ENCODE data around the gene SERP1.
"Not testable (repeated sequence)": the region's sequence is repeated elsewhere in the genome, so short reads cannot be mapped to it uniquely, and the experiment has no call there.

Gene SERP1

DNA sequence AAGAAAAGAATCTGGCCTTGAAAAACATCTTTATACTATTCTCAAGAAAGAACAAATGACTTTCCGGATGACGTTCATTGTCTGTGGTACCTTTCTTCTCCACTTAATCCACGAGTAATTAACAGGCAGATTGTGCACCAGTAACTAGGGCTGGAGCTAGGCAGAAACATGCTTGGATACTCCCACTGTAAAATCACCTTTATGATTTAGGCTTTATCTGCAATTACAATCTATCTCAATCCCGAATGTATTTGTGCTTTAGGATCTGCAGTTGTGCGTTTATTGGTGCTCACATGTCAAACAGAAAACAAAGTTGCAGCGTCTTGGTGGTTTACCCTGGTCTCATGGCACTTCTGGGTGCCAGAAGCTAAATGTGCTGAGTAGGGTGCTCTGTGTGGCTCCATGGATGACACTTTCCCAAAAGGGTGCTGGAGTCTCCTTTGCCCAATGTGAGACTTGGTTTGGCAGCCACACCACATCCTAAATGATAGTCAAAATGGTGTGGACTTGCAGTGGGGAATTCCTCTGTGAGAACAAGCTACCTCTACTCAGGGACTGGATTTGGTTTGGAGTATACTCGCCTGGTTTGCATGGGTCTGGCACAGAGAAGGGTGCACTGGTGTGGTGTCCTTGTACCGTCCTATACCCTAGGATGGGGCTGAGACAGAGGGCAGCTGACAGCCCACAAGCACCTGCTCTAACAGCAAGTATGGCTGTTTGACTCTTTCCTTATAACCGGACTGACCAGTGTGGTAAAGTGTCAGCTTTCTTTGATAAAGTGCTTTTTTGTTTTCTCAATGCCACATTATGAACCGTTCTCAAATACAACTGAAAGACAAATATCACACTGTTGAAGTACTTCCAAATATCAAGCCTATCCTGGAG, 7.7 kb downstream of the SERP1 start:
- no peak for DNase-seq

DNA sequence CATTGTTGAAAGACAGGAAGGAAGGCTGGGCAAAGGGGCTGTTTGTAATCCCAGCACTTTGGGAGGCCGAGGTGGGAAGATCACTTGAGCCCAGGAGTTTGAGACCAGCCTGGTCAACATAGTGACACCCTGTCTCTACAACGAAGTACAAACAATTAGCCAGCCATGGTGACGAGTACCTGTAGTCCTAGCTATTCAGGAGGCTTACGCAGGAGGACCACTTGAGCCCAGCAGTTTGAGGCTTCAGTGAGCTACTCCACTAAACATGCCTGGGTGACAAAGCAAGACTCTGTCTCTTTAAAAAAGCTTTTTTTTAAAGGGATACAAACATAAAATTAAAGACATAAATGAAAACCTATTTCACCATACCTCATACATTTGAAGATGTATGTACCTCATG, 11.1 kb downstream of the SERP1 start:
- no peak for DNase-seq

DNA sequence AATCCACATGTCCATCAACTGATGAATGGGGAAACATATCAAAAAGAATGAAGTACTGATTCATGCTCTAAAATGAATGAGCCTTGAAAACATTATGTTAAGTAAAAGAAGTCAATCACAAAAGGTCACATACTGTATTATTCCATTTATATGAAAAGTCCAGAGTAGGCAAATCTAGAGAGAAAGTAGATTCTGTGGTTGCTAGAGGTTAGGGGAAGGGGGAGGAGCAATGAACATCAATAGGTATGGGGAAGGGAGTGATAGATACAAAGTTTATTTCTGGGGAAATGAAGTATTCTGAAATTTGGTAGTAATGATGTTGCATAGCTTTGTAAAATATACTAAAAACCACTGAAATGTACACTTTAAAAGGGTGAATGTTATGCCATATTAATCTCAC, 14.5 kb downstream of the SERP1 start:
- DNase-seq: no peak

DNA sequence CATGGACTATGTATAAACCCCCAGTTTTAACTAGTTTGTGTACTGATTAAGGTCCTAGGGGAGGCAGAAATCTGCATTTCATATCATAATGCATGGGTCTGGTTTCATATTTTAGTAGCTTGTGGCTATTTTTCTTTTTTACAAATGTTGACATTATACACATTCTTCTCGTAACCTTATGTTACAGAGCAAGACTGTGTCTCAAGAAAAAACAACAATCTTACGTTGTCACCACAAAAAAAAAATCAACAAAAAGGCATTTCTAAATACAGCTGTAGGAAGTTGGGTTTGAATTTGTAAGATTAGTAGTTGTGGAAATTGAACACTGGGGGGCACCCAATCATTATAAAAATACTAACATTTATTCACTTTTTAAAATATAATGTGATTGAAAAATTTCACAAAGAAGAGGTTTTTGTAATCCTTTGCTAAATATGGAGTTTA, 17.9 kb downstream of the SERP1 start:
- DNase-seq: peak; percentile 27

DNA sequence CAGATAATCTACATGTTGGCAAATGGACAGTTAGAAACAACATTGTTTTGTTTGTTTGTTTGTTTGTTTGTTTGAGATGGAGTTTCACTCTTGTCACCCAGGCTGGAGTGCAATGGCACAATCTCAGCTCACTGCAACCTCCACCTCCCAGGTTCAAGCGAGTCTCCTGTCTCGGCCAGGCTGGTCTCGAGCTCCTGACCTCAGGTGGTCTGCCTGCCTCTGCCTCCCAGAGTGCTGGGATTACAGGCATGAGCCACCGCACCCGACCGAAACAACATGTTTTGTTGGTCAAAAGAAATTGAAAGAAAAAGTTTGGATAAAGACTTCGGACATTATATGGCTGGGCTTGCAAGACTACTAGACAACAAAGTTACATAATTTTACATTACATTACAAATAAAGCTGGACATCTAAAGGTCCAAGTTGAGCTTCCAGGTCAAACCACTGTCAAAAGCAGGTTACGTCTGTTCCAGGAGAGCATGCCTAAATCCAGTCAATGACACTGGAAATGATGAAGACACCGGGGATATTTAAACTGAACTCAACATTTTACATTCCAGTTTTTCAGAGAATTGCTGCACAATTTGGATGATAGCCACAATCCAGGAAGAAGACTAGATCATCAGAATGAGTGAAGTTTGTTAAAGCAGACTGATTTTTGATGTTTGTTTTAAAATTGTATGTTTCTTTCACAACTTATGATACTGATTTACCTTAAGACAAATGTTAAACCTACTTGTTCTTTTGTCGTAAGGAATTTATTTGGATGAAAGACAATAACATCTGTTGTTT, 18.6 kb downstream of the SERP1 start:
- no peak for DNase-seq

DNA sequence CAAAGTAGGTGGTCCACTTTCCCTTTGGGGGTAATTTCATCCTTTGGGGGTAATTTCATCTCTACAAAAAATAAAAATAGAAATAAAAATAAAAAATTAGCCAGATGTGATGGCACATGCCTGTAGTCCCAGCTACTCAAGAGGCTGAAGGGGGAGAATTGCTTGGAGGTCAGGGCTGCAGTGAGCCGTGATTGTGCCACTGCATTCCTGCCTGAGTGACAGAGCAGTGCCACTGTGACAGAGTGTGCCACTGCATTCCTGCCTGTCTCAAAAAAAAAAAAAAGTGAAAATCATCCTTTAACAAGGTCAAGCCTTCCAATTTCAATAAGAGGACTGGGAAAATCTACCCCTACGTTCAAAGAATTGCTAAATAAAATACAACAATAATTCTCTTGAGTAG, 22.8 kb downstream of the SERP1 start:
- no peak for DNase-seq

DNA sequence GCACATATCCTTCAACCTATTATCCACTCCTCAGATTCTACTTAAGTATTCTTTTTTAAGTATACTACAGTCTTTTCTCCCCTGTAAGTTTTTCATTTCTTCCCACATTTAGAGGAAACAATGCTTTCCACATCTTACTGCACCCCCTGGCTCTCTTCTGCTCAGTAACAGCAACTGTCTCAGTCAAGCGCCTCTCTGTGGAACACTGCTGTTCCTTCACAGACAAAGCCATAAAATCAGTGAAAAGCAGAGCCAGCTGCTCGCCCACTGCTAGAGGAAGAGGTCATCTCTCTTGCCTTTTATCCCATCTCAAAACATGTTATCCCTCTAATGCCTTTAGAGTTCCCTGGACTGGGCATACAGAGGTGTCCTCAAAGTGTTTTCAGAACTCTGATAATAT, 24.8 kb downstream of the SERP1 start:
- DNase-seq: no peak

DNA sequence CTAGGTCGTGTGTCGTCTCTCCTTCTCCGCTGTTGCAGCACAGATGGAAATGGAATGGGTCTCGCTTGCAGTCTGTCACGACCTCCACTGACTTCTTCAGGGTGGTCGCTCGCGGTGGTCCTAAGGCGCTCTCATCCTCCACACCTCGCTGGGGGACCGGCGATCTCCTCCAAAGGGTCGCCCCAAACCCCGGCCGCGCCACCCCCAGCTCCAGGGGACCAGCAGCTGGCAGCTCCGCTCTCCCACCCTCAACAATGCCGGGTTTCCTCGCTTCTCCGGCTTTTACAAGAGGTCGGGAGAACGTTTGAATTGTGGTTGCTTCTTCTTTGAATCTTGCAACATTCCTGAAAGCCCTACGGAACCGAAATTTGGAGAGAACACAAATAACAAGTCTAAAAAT, 25.9 kb downstream of the SERP1 start:
- no peak for DNase-seq

DNA sequence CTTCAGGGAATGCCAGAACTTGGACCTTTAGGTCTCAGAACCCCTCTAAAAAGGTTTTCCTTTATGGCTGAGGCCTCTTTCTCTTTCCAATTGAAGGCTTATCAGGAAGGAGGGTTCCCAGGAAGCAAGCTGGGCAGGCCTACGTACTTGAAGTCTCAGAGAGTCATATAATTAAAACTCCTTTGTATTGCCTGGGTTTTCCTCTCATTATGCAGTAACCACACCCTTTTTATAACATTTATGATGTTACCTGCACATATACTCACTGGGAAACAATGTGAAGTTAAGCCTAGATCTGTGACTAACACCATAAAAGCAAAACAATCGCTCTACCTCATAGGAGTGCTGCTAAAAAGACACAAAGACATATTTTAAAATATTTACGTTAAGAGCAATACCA, 27.3 kb downstream of the SERP1 start:
- no peak for DNase-seq

DNA sequence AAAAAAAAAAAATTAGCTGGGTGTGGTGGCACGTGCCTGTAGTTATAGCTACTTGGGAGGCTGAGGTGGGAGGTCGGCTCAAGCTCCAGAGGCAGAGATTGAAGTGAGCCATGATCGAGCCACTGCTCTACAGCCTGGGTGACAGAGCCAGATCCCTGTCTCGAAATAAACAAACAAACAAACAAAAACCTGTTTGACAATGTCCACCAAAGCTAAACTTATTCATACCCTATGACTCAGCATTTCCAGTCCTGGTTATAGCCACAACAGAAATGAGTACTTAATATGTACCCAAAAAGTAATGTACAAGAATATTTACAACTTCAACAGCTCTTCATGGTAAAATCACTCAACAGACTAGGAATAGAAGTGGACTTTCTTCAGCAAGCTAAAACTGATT, 31.1 kb downstream of the SERP1 start:
- DNase-seq: no peak

DNA sequence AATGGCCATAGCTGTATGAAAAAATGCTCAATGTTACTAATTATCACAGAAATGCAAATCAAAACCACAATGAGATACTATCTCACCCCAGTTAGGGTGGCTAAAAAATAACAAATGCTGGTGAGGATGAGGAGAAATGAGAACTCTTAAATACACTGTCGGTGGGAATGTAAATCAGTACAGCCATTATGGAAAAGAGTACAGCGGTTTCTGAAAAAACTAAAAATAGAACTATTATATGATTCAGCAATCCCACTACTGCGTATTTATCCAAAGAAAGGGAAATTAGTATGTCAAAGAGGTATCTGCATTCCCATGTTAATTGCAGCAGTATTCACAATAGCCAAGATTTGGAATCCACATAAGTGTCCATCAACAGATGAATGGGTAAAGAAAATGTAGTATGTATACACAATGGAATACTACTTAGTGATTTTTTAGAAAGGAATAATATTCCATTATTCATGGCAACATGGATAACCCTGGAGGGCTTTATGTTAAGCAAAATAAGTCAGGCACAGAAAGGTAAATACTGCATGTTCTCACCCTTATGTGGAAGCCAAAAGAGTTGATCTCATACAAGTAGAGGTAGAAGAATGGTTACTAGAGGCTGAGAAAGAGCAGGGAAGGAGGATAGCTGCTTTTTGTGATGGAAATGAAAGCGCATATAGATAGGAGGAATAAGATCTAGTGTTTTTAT, 35.0 kb downstream of the SERP1 start:
- no peak for DNase-seq

DNA sequence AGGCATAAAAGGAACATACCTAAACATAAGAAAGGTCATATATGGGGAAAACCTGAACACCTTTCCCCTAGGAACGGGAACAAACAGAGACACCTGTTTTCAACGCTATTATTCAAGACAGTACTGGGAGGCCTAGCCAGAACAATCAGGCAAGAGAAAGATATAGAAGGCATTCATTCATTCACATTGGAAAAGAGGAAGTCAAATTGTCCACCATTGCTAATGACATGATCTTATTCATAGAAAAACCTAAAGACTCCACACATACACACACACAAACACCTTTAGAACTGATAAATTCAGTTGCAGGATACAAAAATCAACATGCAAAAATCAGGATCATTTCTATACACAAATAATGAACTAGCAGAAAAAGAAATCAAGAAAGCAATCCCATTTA, 36.5 kb downstream of the SERP1 start:
- DNase-seq: no peak

DNA sequence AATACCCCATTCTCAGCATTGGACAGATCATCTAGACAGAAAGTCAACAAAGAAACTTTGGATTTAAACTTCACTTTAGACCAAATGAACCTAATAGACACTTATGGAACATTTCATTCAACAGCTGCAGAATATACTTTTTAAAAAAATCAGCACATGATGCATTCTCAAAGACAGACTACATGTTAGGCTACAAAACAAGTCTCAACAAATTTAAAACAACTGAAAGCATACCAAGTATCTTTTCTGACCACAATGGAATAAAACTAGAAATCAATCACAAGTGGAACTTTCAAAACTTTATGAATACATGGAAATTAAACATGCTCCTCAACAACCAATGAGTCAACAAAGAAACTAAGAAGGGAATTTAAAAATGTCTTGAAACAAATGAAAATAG, 37.9 kb downstream of the SERP1 start:
- DNase-seq: no peak

DNA sequence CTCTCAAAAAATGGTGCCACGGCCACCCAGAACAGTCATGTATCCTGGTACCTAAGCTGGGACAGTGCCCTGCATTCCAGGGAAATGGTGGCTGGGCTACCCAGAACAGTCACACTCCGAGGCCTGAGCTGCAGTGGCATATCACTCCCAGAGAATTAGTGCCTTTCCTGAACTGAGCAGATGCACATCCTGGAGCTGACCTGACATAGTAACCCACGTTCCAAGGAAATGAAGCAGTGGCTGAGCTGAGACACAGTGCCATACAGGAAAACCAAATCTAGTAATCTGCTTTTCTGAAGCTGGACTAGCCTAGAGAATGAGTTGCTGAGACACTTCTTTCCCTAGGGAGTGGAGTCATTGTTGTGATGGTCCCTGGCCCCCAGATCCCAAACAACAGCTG, 41.8 kb downstream of the SERP1 start:
- DNase-seq: no peak

DNA sequence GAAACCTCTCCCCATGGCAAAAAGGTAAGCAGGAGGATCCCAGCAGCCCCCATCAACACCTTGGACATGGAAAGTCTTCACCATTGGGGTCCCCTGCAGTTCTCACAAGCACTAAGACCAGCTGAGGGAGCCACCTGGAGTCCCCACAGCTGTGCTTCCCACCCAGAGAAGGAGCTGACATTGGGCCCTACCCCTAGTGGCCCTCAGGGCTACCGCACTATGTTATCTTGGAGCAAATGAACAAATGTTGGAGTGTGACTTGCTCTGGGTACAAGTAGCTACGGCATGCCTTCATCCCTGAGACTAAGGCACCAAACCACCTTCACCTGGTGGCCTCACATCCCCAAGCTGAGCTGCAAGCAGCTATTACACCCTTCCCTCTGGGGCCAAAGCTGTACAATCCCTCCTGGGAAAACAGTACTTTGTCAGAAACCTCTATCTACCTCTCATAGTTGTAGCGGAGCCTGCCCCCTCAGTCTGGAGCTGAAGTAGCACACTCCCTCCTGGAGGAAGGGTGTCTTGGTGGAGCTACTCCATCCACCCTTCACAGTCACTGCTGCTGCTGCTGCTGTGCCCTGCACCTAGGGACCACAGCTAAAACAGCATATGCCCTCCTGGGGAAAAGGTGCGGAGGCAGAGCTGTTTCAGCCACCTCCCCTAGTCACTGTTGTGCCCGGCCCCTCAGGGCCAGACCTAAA, 42.7 kb downstream of the SERP1 start:
- no peak for DNase-seq

DNA sequence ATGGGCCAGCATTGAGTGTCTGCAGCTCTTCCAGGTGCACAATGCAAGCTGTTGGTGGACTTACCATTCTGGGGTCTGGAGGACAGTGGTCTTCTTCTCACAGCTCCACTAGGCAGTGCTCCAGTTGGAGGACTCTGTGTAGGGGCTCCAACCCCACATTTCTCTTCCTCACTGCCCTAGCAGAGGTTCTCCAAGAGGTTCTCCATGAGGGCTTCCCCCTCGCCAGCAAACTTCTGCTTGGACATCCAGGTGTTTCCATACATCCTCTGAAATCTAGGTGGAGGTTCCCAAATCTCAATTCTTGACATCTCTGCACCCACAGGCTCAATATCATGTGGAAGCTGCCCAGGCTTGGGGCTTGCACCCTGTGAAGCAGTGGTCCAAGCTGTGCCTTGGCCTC, 45.3 kb downstream of the SERP1 start:
- DNase-seq: not testable (repeated sequence)

DNA sequence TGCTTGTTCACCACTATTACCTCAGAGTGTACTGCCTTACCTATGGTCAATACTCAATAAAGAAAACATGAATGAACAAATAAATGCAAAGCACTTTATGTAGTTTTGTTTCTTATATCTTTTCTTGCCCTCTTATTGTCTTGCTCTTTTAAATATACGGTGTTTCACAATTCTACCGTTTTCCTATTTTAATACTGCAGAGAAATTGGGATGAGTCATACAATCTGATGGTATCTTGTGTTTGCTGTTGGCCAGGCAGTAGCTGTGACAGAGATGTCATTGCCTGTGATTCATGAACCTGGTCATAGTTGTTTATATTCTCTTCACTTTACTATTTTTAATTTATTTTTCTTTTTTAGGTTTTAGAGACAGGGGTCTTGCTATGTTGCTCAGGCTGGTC, 48.3 kb downstream of the SERP1 start:
- DNase-seq: no peak

DNA sequence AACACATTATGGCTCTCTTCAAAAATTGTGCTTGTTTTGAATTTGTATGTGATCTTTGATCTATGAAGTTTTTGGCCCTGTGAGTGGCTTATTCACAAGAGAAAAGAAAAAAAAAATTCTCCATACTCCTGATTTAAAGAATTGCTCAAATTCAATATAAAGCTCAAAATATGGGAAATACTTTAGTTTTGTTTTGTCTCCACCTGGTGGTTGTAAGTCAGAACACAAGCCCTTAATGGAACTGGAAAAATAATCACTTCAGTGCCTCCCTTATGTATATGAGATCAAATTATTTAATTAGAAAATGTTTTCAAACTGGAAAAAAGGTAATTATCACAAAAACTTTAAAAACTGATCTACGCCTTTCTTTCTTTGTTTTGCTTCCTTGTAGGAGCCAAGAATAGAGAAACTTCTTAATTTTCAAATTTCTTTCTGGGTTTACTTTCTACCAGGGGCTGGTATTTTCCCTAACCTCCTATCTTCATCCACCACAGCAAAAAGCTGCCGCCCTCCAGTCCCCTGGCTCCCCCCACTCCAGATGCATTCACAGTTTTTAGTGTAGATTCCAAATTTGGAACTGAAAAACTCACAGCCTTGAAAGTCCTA, 50.6 kb downstream of the SERP1 start:
- DNase-seq: peak; percentile 65

DNA sequence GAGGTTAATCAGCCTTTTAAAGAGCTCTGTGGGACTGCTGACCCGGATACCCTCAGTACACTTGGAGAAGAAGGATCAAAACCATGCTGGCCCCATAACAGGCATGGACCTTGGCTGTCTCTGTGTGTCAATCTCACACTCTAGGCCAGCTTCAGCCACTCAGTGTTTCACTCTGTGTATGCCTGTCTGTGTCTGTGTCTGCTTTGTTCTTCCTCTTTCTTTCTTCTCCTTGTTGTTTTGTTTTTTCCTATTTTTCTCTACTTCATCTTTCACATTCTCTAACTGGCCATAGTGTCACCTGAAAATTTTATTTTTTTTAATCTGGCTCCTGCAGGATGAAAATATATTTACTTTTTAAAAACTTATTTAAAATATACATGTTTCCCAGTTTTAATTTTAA, 51.1 kb downstream of the SERP1 start:
- DNase-seq: no peak

DNA sequence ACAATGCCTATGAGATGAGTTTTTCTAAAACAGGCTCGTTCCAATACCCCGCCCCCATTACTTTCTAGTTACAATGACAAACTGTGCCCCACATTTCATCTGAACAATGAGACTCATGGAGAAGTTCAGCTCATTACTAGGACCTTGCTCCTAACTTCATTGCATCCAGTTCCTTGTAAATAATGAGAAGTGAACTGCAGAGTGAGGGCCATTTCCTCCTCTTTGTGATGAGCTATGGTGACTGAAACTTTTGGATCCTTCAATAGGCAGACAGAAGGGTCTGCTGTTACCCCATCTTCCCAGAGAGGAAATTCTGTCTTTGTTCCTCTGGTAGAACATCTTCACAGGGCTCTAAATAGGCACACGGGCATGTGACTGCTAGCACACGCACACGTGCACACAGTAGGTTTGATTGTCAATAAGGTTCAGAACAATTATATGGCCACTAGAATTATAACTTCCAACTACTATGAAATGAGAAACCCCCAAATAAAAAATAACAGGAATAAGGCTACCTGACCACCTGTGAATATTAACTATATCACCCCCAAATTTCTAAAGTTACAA, 51.8 kb downstream of the SERP1 start:
- DNase-seq: no peak
